SK-N-SH treated with all-trans-retinoic acid at 6 μM for 48 hours (cell line): Measurements from ENCODE around the gene RAB1A.

Experiments used
- PPARA ChIP-seq: fragments of 250-450 bp; sonication (Bioruptor Pico); IDR thresholded peaks from 2 replicates; pipeline ENCODE4 v1.5.0; 2020; ENCODE audit warnings: mild to moderate bottlenecking, borderline replicate concordance
- ZFP3 ChIP-seq: fragments of 250-450 bp; sonication (Bioruptor Pico); IDR thresholded peaks from 2 replicates; pipeline ENCODE4 v1.5.0; 2020; ENCODE audit warnings: mild to moderate bottlenecking, moderate library complexity
- ZFP30 ChIP-seq: fragments of 450-650 bp; formaldehyde crosslinking; IDR thresholded peaks from 2 replicates; pipeline ENCODE4 v1.5.0; 2022; ENCODE audit warnings: mild to moderate bottlenecking, moderate library complexity

GRCh38 chr2:65085148-65085547, 44.8 kb downstream of the RAB1A start:
- no peak for TF ChIP-seq PPARA (CRISPR knock-in tag)
- TF ChIP-seq ZFP3 (CRISPR knock-in tag), result no peak
- TF ChIP-seq ZFP30, result no peak
